GM12878 (cell line): ENCODE measurements around the gene DESI1.

Experiments used
- EP300 ChIP-seq, 2 experiments: fragments of 150-350 bp in 1 of 2; IDR thresholded peaks; 2 replicates each; pipeline ENCODE4 v1.6.1; 2011 to 2012; ENCODE audit warnings: low read depth in 2 of 2, low read length in 2 of 2, borderline replicate concordance in 1 of 2, improper control_type of control experiment in 1 of 2, inconsistent platforms in 1 of 2; ENCODE audit not compliant: control insufficient read depth in 1 of 2
- SP1 ChIP-seq: IDR thresholded peaks from one replicate; pipeline ENCODE4 v1.6.1; 2011; ENCODE audit warnings: low read depth, low read length

DNA sequence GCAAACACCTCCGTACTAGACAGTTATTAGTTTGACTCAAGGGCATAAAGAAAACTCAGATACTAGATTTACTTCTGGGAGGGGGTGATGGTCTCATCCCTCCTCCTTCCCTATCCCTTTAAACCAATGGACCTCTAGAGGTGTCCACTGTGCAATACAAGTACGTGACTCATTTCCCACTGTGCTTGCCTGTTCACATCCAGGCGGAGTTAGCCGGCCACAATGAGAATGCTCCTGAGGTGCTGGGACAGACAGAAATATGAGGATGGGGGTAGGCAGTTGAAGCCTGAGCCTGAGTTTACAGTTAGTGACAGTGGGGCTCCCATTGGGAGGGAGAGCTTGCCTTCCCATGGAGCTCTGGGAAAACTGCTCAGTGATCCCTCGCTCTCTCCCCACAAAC is 22.8 kb downstream of the DESI1 start:
- no peak for TF ChIP-seq EP300 (IDR thresholded peaks at IDR 0.05; ENCODE audit: borderline replicate concordance in 1 of 2, control insufficient read depth in 1 of 2, low read depth in 2 of 2, low read length in 2 of 2)
- TF ChIP-seq SP1: no peak
